GM15510 (cell line): ENCODE data around the gene L3MBTL2.

Experiments
- POLR2A ChIP-seq: IDR thresholded peaks from 3 replicates; pipeline ENCODE4 v1.6.1; 2011; ENCODE audit warnings: borderline replicate concordance; ENCODE audit not compliant: insufficient read length; ENCODE audit errors: extremely low read depth

L3MBTL2 gene

GRCh38 chr22:41229730-41230400 lies 24.8 kb downstream of the L3MBTL2 start:
- TF ChIP-seq POLR2A: no peak

GRCh38 chr22:41230401-41230785 lies 25.3 kb downstream of the L3MBTL2 start:
- TF ChIP-seq POLR2A: no peak

- no peak for TF ChIP-seq POLR2A
Measured at GRCh38 chr22:41231369-41231768, 26.3 kb downstream of the L3MBTL2 start.

DNA sequence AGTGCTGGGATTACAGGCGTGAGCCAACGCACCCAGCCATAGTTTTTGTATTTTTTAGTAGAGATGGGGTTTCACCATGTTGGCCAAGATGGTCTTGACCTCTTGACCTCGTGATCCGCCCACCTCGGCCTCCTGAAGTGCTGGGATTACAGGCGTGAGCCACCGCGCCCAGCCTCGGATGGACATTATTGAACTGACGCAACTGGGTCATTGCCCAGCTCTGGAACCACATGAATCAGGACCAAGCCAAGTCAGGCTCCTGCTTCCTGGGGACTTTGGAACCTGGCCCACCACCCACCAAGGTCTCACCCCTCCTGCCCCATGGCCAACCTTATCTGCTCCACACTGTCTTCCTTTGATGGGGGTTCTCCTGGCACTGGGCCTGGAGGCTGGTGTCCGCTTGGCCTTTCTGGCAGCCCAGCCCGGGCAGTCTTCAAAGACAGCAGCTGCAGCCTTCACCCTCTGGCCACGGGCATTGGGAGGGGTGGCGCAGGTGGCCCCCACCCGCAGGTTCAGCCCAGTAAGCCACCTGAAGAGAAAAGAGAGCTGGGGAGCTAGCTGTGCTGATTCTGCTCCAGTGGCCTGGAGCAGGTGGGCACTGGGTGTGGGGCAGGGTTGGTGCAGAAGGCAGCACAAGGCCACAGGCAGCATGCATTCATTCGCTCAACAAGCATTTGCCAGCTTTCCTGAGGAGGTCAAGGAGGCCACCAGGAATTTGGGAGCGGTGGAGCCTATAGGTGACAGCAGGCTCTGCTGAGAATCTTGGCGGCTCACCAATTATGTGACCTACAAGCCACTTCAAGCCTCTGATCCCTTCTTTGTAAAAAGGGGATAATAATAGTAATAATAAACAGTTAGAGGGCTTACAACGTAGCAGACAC lies 29.9 kb downstream of the L3MBTL2 start:
- TF ChIP-seq POLR2A: no peak

GRCh38 chr22:41237036-41237706 lies 32.1 kb downstream of the L3MBTL2 start:
- TF ChIP-seq POLR2A: no peak

- TF ChIP-seq POLR2A: no peak
Measured at GRCh38 chr22:41237707-41238569, 32.8 kb downstream of the L3MBTL2 start.

DNA sequence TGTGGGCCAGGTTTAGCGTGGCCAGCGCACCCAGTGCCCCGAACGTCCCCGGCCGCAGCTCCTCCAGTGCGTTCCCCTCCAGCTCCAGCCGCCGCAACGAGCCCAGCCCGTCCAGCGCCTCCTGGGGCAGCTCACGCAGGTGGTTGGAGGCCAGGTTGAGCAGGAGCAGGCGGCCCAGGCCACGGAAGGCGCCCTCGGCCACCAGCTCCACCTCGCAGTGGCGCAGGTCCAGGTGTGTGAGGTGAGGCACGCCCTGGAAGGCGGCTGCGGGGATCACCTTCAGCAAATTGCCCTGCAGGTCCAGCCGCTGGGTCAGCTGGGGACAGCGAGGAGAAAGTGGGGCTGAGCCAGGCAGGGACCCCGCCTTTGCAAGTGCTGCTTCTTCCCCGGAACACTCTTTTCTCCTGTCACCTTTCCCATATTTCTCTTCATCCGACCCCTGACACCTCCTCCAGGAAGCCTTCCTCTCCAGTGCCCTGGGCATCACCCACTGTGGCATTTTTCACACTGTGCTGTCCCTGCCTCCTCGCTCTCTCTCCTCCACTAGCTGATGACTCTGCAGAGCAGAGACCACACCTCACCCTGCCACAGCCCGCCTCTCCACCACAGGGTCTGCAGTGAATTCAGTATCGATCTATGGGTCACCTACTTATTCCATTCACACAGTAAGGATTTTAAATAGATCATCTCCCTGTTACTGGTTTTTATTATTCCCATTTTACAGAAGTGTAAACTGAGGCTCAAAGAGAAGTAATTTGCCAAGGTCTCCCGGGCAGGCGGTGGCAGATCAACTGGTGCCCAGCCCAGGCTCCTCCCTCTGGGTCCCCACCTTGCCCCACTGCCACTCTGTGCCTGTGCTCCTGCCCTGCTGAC lies 33.7 kb downstream of the L3MBTL2 start:
- no peak for TF ChIP-seq POLR2A

GRCh38 chr22:41239443-41240128 lies 34.5 kb downstream of the L3MBTL2 start:
- no peak for TF ChIP-seq POLR2A

DNA sequence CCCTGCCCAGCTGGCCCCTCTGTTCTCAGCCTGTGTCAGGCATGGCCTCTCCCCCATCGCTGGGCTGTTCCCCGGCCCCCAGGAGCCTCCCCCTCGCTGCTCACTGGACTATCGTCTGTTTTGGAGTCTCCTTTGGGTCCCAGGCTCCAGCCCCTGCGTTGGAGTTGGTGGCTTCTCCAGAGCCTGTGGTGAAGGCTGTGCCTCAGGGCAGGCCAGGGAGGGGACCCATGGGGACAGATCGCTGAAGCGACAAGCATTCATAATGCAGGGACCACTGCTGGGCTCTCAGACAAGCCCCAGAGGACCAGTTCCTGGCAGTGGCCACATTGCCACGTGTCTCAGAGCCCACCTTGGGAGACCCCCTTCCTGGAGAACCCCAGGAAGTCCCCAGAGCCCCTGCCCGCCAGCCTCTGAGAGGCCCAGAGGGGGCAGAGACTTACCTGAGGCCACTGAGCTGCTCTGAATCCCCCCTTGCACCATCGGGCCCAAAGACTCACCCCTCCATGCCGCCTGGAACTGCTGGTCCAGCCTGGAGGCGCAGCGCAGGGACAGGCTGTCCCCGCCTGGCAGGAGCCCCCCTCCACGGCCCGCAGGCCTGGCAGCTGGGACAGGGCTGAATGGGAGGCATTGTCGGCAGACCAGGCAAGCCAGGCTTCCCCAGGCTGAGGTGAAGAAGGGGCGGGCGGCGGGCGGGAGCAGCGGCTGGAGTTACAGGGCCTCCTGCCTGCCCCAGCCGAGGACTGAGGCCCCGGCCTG lies 35.4 kb downstream of the L3MBTL2 start, which contains the start of gene CHADL:
Gene CHADL, minus strand, starts transcription at position 555 of the 756 bp plus-strand sequence. Its CDS starts 50 bp downstream, at position 505.
- TF ChIP-seq POLR2A: no peak

DNA sequence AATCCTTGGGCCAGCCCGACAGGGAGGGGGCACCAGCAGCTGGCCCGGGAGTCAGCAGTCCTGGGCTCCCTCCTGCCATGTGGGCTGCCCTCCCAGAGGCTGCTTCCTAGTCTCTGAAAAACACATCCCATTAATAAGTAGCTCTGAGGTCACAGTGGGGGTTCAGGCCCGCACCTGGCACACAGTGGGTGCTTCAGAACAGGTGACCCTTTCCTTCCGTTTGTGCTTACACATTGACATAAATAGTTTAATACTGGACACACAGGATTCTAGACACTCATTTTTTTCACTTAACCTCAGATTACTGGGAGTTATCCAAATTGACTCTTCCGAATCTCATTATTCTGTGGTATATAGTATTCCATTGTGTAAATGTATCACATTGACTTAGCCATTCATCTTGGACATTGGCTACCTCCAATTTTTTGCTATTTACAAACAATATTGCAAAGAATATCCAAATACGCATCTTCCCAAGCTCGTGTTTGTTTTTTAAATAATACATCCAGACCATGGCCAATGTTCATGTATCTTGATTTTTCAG lies 36.1 kb downstream of the L3MBTL2 start:
- TF ChIP-seq POLR2A: no peak

DNA sequence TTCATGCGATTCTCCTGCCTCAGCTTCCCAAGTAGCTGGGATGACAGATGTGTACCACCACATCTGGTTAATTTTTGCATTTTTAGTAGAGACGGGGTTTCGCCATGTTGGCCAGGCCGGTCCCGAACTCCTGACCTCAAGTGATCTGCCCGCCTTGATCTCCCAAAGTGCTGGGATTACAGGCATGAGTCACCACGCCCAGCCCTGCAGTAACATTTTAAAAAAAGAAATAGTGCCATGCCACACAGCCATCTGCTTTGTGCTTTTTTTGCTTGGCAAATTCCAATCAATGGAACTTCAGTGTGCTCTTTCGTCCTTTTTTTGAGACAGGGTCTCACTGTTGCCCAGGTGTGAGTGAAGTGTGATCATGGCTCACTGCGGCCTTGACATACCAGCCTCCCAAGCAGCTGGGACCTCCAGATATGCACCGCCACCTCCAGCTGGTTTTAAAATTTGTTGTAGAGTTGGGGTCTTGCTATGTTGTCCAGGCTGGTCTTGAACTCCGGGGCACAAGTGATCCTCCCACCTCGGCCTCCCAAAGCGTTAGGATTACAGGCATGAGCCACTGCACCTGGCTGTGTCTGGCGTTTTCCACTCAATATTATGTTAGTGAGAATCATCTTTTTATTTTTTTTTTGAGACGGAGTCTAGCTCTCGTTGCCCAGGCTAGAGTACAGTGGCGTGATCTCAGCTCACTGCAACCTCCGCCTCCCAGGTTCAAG lies 37.4 kb downstream of the L3MBTL2 start:
- no peak for TF ChIP-seq POLR2A
